ENCODE results near the gene CD164L2. TPM values are rescaled to one million over a fixed set of nuclear protein-coding genes. Genes with fewer than 3 reads are reported as not detected.

Gene CD164L2
- total RNA-seq, 1 donor from 2014 or later: 0.29 TPM

DNA sequence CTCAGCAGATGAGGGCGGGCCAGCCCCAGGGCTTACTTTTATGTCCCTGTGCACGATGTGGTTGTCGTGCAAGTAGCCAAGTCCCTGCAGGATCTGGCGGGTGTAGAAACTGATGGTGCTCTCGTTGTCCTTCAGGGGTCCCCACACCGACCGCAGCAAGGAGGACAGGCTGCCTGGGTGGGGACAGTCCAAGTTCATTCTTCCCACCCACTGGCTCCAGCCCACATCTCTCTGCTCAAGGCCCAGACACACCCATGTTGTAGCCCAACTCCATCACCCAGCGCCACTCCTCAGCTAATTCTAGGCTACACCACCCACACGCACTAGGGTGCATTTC, 23.3 kb downstream of the CD164L2 start:
- Histone ChIP-seq H3K36me3 (ENCODE audit: control insufficient read depth, insufficient read depth, low read length) (peaks cover 3% of the 10 kb centered on the region), H3K27me3 (ENCODE audit: control insufficient read depth, insufficient read depth, low read length) (peaks cover 2% of the 10 kb centered on the region), H3K4me3 (ENCODE audit: low read depth, low read length) (no peak overlapping the region)
- TF ChIP-seq, protein P1, sequence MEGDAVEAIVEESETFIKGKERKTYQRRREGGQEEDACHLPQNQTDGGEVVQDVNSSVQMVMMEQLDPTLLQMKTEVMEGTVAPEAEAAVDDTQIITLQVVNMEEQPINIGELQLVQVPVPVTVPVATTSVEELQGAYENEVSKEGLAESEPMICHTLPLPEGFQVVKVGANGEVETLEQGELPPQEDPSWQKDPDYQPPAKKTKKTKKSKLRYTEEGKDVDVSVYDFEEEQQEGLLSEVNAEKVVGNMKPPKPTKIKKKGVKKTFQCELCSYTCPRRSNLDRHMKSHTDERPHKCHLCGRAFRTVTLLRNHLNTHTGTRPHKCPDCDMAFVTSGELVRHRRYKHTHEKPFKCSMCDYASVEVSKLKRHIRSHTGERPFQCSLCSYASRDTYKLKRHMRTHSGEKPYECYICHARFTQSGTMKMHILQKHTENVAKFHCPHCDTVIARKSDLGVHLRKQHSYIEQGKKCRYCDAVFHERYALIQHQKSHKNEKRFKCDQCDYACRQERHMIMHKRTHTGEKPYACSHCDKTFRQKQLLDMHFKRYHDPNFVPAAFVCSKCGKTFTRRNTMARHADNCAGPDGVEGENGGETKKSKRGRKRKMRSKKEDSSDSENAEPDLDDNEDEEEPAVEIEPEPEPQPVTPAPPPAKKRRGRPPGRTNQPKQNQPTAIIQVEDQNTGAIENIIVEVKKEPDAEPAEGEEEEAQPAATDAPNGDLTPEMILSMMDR (IDR thresholded peaks at IDR 0.05; ENCODE audit: insufficient read depth, low read length, poor library complexity, severe bottlenecking): no peak
- no peak for DNase-seq (ENCODE audit: low read depth)

DNA sequence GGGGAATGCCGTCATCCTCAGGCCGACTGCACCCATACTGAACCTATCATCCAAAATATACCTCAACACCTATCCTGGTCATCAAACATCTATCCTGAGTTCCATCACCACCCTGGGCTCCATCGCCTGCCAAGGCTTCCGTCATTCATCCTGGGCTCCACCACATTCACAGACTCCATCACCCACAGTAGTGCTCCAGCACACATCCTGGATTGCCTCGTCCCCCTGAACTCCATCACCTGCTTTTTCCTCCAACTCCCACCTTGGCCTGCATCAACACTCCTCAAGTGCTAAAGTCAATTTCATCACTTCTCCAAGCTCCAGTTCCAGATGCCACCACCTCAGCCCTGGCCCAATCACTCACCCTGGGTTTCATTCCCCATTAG, 24.2 kb downstream of the CD164L2 start:
- Histone ChIP-seq H3K4me3 (ENCODE audit: low read depth, low read length) (no peak overlapping the region), H3K36me3 (ENCODE audit: control insufficient read depth, insufficient read depth, low read length) (peaks cover 2% of the 10 kb centered on the region), H3K27me3 (ENCODE audit: control insufficient read depth, insufficient read depth, low read length) (peaks cover 2% of the 10 kb centered on the region)
- TF ChIP-seq, protein P1 (IDR thresholded peaks at IDR 0.05; ENCODE audit: insufficient read depth, low read length, poor library complexity, severe bottlenecking): no peak
- DNase-seq (ENCODE audit: low read depth): no peak

DNA sequence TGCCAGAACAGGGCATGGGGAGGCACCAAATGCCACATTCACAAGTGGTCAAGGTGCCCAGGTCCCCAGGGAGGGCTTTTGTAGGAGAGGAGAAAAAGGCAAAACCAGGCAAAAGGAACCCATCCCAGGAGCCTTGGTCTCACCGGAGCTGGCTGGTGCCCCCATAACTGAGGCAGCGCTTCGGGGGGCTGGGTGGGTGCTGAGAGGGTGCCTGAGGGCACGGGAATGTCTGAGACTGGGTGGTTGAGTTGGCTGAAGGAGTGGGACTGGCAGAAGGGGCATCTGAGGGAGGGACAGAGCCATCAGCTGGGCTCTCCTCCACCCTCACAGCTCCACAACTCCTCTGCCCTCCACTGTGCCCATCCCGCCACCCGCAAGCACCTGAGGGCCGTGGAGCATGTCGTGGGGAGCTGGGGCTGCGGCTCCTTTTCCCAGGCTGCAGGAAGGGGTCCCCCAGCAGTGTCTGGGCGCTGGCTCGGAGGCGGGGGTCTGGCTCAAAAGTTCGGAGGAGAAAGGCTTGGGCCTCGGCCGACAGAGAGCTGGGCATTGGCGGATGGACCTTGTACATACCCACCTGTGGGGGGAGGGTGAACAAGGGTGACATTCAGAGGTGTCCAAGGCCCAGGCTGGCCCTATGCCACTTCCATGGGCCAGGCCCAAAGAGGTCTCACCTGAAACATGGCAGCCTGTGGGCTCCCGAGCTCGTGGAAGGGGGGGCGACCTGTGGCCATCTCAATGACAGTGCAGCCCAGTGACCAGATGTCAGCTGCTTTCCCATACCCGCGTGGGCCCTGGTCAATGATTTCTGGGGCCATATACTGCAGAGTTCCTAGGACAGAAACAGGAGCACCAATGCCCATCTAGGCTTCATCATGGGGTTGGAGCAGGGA, 24.9 kb downstream of the CD164L2 start:
- Histone ChIP-seq H3K27me3 (ENCODE audit: control insufficient read depth, insufficient read depth, low read length) (peaks cover 2% of the 10 kb centered on the region), H3K4me3 (ENCODE audit: low read depth, low read length) (no peak overlapping the region), H3K36me3 (ENCODE audit: control insufficient read depth, insufficient read depth, low read length) (peaks cover 2% of the 10 kb centered on the region)
- TF ChIP-seq, protein P1 (IDR thresholded peaks at IDR 0.05; ENCODE audit: insufficient read depth, low read length, poor library complexity, severe bottlenecking): no peak
- DNase-seq (ENCODE audit: low read depth): no peak

DNA sequence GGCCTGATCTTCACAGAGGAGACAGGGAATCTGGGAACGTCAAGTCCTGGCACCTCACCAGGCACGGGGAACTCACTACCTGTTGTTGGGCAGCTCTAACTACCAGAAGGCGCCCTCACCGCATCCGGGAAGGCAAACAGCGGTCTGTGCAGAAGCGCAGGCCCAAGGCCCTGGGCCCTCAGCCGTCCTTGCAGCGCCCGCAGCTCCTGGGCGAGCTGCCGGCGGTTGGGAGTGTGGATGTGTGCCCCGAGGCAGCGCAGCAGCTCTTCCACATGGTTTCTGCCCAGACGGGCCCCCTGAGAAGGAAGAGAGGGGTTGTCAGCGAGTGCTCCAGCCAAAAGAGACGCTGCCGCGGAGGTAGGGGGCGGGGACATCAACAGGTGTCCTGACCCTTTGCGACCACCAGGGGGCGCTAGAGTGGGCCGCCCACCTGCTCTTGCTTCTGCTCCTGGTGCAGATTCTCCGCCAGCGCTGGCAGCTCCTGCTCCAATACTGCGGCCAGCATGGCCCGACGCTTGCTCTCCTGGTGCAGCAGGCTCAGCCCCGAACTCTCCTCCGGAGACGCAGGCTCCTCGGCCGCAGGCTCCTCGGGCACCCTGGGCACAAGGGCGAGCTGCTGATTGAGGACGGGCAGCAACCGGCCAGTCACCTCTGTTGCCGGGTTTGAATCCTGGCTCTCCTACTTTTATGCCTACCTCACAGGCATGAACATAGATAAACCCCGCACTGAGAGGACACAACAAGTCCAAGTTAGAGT, 25.7 kb downstream of the CD164L2 start:
- Histone ChIP-seq H3K4me3 (ENCODE audit: low read depth, low read length) (no peak overlapping the region), H3K36me3 (ENCODE audit: control insufficient read depth, insufficient read depth, low read length) (peaks cover 2% of the 10 kb centered on the region), H3K27me3 (ENCODE audit: control insufficient read depth, insufficient read depth, low read length) (peaks cover 2% of the 10 kb centered on the region)
- DNase-seq (ENCODE audit: low read depth): no peak
- TF ChIP-seq, protein P1 (IDR thresholded peaks at IDR 0.05; ENCODE audit: insufficient read depth, low read length, poor library complexity, severe bottlenecking): peak; percentile 98

DNA sequence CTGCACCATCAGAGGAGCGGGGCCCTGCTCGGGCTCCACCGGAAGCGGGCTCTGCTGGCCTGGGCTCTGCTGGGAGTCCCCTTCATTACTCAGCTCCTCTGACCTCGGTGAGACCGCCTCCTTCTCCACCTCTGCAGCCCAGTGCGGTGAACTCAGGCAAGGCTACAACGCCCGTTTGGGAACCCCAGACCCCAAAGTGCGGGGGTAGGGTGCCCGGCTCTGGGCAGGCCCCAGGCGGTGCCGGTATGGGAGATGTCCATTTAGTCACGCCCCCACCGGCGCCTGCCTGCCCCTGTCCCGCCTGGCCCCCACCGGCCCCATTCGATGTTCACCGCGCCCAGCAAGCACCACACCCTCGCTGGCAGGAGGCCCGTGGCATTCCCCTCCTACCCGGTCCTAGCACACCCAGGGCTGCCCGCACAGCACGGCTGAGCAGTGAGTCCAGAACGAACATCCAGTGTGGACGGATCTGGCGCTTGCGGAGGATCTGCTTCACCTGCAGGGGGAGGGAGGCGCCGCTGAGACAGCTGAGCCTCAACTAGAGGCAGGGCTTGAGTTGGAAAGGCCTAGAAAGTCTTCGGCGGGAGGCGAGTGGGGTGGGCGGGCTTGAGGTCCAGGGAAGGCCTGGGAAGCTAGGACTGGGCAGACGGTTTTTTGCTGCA, 26.4 kb downstream of the CD164L2 start:
- TF ChIP-seq, protein P1 (IDR thresholded peaks at IDR 0.05; ENCODE audit: insufficient read depth, low read length, poor library complexity, severe bottlenecking): no peak
- Histone ChIP-seq H3K36me3 (ENCODE audit: control insufficient read depth, insufficient read depth, low read length) (peaks cover 2% of the 10 kb centered on the region), H3K4me3 (ENCODE audit: low read depth, low read length) (no peak overlapping the region), H3K27me3 (ENCODE audit: control insufficient read depth, insufficient read depth, low read length) (peaks cover 2% of the 10 kb centered on the region)
- no peak for DNase-seq (ENCODE audit: low read depth)

Measured in kidney epithelial cell (primary cell).